COR-L47 (cell line): ENCODE results near the gene TGFB3.
A peak's percentile ranks its signal among the peaks of the same experiment; 100 is the strongest.
"Not testable (repeated sequence)": the region's sequence is repeated elsewhere in the genome, so short reads cannot be mapped to it uniquely, and the experiment has no call there.

Experiments used
- DNase-seq: peaks from one replicate; lab custom pipeline; 2025; lab: John Stamatoyannopoulos, UW

The TGFB3 gene

DNA sequence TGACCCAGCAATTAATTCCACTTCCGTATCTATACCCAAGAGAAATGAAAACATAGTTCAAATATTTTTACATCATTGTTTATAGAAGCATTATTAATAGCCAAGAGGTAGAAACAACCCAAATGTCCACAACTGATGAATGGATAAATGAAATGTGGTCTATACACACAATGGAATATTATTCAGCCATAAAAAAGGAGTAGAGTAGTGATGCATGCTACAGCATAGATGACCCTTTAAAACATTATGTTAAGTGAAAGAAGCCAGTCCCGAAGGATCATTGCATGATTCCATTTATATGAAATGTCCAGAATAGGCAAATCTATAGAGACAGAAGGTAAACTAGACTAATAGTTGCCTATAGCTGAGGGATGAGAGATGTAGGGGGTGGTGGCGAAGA lies 29.3 kb downstream of the TGFB3 start:
- DNase-seq, result no peak

DNA sequence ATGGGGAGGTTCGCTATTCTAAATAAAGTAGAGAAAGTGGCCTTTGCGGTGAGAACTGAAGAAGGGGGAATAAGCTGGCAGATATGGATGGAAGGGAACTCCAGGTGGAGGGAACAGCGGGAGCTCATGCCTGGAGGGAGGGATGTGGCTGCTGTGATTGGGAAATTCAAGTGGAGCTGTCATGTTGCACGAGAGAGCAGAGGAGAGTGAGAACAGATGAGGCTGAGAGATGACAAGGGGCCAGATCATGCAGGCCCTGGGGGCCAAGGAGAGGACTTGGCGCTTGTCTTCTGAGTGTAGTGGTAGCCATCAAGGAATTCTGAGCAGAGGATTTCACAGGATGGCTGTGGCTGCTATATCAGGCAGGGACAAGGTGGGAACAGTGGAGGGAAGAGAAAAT lies 35.0 kb downstream of the TGFB3 start:
- DNase-seq, result no peak

DNA sequence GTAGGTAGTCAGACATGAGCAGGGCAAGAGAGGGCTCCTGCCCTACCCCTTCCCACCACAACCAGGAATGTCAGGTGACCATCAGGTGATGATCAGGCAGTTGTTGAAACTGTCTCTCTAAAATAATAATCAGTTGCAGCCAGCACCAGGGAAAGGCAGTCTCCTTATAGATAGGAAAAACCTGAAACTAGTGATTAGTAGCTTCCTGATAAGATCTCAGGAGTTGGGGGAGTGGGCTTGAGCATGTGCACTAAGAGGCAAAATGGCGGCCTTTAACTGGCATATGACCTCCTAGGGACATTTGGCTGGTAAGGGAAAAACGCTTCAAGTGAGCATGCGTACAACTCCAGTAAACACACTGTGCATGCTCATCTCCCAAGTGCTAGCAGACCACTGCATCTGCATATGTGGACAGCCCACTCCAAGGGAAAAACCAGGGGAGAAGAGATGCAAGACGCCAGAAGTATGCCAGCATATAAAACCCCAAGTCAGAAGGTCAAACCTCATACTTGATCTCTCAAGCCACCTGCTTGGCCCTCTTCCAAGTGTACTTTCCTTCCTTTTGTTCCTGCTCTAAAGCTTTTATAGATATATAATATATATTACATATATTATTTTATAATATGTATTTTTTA lies 37.1 kb downstream of the TGFB3 start:
- no peak for DNase-seq

DNA sequence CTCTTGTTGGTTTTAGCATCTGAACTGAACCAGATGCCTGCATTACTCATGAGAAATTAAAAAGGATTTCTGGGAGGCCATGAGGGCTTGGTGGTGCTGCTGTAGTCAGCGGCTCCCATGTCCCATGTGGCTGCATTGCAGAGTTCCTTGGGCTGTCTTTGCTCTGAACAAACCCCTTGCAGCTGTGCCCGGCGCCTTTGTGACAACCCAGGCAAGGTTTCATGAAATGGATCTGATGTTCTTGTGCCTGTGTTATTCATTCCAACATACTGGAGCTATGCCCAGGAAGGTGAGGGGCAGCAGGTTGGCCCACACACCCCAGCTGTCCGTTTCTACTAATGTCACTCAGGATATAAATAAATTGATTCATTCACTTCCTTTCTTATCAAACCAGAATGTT lies 40.8 kb downstream of the TGFB3 start:
- DNase-seq, result no peak

DNA sequence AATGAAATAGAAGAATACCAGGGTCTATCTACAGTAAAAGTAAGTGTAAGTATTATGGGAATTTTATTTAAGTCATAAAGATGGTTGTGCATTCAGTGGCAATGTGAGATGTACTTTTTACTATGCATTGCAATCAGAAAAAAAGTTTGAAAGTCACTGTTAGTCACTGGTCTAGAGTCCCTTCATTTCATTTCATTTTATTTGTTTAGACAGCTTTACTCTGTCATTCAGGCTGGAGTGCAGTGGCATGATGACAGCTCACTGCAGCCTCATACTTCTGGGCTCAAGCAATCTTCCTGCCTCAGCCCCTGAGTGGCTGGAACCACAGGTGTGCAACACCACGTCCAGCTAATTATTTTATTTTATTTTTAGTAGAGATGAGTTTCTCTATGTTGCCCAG lies 42.6 kb downstream of the TGFB3 start:
- no peak for DNase-seq

DNA sequence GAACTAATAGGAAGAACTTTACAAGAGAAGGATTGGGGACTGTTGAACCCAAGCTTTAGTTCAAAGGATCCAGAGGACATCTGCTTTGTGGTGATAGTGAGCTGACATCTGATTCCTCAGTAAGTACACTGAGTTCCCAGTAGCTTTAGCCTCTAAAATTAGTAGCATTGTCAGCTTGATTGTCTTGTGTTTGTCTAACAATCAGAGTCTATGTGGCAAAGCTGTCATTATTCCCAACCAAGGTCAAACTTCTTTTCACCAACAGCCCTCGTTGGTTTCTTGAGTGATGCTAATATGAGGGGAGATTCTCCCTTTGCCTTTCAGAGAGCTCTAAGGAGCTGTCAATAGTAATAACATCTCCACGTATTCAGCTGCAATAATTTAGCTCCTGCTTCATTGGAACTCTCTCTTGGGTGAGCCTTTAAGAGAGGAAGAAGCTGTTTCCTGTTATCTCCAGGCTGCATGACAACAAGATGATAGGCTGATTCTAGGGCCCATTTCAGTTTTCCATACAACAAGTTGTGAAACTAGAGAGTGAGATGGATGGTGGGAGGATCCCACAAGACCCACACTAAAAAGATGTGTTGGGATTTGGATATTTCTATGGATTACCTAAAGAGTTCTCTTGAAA lies 46.7 kb downstream of the TGFB3 start:
- peak; percentile 84 for DNase-seq

DNA sequence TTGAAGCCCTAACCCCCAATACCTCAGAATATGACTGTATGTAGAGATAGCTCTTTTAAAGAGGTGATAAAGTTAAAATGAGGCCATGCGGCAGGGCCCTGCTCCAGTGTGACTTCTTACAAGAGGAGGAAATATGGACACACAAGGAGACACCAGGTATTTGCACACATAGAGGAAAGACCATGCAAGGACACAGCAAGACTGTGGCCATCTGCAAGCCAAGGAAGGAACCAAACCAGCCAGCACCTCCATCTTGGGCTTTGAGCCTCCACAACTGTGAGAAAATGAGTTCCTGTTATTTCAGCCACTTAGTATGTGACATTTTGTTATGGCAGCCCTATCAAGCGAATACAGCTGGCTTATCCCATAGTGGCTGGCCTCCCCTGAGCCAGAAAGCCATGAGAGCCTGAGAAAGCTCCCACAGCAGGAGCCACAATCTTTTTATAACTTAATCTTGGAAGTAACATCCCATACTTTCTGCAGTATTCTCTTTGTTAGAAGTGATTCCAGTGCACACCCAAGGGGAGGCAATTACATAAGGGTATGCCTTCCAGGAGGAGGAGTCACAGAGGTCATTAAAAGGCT lies 48.0 kb downstream of the TGFB3 start:
- no peak for DNase-seq

DNA sequence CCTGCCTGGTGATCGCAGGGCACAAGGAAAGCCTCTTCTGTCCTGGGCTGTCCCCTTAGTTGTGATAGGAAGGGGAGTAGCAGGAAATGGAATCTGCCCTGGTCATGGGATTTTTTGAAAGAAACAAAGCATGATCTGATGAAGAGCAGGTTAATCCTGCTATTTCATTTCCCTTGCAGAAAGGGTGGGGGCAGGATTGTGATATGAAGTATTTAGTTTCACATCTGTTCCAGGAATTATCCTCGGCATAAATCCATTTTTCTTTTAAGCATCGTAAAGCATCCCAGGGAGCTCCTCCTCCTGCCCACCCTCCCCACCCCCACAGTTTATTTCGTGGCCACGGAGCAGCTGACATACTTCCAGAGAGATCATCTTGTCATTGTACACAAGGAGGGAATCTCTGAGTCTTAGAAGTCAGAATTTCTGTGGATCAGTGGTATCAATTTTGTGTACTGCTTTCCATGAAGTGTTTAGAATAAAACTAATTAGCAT lies 53.1 kb downstream of the TGFB3 start:
- DNase-seq, result no peak

DNA sequence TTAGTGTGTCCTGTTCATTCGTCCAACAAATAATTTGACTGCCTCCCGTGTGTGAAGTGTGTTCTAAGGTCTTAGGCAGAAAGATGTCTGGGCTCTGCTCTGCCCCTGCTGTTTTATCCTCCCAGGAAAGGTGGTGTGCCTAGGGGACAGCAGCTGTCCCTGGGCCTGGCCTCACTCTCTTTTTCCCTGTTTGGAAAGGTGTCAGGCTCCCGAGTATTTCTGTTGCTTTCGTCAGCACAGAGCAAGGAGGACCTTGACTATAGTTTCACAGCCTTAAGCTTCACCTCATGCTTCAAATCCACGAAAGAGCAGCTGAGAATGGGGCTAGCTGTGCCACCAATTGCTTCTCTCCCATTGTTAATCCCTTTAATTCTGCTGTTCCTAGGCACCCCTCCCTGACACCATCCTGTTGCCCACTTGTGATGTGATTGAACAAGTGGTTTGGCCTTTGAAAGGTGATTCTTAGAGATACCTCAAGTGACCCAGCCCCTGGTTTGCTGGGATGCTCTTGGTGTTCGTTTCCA lies 54.2 kb downstream of the TGFB3 start:
- DNase-seq, result no peak

DNA sequence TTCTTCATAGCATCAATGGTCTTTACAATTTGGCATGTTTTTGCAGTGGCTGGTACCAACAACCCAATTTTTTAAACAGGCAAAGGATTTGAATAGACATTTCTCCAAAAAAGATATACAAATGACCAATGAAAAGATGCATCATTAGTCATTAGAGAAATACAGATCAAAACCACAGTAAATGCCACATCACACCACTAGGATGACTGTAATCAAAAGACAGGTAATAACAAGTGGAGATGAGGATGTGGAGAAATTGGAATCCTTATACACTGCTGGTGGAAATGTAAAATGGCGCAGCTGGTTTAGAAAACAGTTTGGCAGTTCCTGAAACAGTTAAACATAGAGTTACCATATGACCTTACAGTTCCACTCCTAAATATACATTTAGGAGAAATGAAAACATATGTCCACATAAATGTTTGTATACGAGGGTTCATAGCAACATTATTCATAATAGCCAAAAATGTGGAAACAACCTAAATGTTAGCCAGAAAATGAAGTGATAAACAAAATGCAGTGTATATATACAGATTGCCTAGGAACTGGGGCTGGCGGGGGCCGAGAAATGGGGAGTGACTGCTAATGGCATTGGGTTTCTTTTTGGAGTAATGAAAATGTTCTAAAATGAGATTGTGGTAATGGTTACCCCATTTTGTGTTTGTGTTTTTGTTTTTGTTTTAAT lies 55.2 kb downstream of the TGFB3 start:
- DNase-seq, result no peak

DNA sequence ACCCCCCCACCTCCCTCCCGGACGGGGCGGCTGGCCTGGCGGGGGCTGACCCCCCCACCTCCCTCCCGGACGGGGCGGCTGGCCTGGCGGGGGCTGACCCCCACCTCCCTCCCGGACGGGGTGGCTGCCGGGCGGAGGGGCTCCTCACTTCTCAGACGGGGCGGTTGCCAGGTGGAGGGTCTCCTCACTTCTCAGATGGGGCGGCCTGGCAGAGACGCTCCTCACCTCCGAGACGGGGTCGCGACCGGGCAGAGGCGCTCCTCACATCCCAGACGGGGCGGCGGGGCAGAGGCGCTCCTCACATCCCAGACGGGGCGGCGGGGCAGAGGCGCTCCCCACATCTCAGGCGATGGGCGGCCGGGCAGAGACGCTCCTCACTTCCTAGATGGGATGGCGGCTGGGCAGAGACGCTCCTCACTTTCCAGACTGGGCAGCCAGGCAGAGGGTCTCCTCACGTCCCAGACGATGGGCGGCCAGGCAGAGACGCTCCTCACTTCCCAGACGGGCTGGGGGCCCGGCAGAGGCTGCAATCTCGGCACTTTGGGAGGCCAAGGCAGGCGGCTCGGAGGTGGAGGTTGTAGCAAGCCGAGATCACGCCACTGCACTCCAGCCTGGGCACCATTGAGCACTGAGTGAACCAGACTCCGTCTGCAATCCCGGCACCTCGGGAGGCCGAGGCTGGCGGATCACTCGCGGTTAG lies 56.5 kb downstream of the TGFB3 start:
- DNase-seq, result not testable (repeated sequence)

DNA sequence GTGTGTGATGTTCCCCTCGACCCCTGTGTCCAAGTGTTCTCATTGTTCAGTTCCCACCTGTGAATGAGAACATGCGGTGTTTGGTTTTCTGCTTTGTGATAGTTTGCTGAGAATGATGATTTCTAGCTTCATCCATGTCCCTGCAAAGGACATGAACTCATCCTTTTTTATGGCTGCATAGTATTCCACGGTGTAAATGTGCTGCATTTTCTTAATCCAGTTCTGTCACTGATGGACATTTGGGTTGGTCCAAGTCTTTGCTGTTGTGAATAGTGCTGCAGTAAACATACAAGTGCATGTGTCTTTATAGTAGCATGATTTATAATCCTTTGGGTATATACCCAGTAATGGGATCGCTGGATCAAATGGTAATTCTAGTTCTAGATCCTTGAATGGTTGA lies 61.4 kb downstream of the TGFB3 start:
- DNase-seq, result not testable (repeated sequence)

DNA sequence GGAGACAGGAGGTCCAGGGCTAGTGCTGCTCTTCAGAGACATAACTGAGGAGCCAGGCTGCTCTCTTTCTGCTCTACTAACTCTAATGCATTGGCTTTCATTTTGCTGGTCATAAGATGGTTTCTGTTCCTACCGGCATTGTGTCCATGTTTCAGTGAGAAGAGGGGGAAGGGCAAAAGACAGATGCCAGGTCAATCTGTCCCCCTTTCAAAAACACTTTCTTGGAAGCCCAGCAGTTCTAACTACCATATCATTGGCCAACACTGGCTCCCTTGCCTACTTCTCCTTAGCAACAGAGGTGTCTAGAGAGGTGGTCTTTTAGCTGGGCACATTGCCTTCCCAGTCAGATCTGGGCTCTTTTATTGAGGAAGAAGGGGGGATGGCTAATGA lies 63.9 kb downstream of the TGFB3 start:
- no peak for DNase-seq

DNA sequence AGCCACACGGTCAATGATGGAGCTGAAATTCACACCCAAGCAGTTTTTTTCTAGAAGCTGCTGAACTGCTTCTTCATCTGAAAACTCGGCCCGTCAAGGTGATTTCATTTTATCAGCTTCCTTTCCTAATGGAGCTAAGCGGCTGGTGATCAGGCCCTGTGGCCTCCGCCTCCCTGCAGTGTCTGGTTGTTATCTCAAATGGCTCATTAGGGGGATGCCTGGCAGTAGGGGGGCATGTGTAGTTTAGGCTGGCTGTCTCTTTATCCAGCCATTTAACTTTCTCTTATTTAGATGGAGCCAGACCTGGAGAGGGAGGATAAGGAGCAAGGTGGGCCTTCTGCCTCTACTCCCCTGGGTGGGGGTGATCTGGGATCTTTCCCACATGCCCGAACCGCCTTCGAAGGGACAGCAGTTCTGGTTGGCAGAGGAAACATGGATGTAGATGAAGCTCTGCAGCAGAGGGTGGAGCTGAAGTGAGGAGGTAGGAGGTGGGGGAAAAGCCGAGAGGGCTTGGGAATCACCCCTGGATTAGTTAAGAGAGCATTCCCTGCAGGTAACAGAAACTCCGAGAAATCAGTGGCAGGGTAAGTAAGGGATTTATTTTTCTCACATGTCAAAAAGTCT lies 64.4 kb downstream of the TGFB3 start:
- no peak for DNase-seq

DNA sequence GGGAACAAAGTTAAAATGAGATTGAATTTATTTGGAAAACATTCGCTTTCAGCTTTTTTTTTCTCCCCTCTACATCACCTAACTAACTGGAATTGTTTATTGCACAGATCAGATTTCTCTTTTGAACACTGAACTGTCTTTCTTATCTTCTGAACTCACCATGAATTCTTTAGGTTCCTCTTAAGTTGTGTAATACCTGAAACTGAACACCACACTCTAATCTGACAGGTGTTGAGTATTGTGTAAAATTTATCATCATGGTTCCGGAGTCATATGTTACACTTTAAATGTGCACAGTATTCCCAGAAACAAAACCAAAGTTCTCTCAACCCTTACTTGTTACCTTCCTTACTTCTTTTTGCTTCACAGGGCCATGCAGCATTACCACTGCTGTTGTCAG lies 66.8 kb downstream of the TGFB3 start:
- DNase-seq, result no peak

DNA sequence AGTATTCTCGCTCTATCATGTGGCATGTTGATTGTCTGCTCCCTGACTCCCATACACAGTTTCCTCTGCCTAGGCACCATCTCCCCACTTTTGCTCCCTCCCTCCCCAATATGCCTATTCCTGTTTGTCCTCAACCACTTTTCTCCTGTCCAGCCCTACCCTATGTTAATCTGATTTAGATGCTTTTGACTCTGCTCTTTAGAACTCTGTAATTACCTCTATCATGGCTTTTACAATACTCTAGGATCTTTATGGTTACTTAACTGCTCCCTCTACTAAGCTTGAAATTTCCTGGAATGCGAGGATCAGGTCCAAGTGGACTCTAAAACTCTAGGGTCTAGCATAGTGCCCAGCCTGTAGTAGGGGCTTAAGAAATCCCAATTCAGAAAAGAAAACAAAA lies 68.6 kb downstream of the TGFB3 start:
- DNase-seq, result no peak

DNA sequence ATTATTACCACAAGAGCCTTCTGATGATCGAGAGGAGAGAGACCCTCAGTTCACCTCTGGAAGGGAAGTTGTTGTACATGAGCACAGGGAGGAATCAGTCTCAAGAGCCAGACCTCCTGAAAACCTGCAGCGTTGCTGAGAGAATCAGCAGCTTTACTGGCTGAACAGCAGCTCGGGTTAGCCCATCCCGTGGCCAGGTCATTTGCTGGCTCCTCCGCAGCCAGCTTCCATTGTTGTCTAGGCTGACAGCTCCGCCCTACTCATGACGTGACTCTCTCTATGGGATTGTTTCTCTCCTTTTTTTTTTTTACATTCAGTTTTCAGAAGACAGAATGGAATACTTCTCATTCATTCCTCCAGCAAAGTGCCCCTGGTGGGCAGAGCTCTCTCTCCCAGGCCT lies 69.9 kb downstream of the TGFB3 start:
- no peak for DNase-seq

DNA sequence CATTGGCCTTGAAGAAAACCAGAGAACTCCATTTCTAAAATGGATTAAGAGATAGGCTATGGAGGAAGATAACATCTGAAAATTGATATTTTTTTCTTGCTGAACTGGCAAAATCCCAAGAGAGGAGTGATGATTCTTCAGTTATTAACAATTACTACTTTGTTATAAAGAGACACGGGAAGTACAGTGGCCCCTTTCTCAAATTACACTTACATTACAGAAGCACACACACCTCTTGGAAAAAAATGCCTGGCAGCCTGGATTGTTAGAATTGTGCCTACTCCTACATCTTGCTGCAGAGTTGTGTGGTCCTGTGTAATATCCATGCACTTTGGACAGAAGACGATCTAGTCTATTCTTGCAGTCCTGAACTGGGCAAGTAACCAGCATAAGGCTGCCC lies 71.7 kb downstream of the TGFB3 start:
- DNase-seq, result no peak

DNA sequence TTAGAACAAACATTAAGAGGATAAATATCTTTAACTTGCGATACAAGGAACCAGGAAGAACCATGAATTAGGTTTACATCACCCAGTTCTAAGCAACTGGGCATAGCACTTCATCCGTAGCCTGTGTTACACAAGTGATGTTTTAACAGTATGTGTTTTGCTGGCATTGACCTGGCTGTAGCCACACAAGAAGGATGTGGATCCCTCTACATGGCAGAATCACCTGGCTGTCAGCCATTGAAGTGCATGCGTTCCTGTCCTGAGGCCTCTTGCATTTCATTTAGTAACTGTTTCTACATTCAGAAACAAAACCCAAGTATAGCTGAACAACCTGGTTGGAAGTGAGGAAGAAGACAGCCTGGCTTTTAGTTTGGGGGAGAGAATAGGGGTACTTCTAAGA lies 72.2 kb downstream of the TGFB3 start:
- no peak for DNase-seq
